Cardiac fibroblast (primary cell): ENCODE measurements around the gene C1QC.

Source experiments
- DNase-seq, 2 donors: peaks; one replicate each; pipeline versions ENCODE4 v3.0.0 to v3.0.0-alpha.2; 2010; ENCODE audit warnings: low read depth in 2 of 2
- H3K4me3 ChIP-seq, 2 donors: replicated peaks in 1 of 2; 1 replicate in 1 of 2; 2 replicates in 1 of 2; pipeline ENCODE4 v1.5.1; 2011; ENCODE audit warnings: low read depth in 2 of 2, low read length in 2 of 2, mild to moderate bottlenecking in 2 of 2, moderate library complexity in 1 of 2
- CTCF ChIP-seq: IDR thresholded peaks from one replicate; pipeline ENCODE4 v1.5.1; 2011; ENCODE audit warnings: low read depth, mild to moderate bottlenecking, low read length, inconsistent platforms

Gene C1QC

GRCh38 chr1:22615886-22616285 lies 27.5 kb upstream of the C1QC start:
- H3K4me3 ChIP-seq, result no peak overlapping the region
- no peak for DNase-seq
- TF ChIP-seq CTCF, result no peak

DNA sequence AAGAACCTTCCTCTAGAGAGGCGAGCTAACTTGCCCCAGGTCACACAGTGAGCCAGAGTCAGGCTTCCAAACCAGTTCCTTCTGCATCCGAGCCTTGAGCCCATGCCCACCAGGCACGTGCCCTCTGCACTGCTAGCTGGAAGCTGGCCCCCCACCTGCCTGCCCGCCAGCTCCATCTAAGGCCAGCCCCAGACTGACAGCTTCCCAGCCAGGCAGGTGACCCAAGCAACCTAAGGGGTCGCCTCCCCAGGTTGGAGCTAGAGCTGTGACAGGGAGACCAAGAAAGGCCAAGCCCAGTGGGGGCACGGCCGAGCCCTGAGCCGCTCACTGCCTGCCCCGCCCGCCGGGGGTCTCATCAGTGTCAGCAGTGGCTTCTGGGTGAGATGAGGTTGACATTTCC lies 26.9 kb upstream of the C1QC start:
- no peak for TF ChIP-seq CTCF

DNA sequence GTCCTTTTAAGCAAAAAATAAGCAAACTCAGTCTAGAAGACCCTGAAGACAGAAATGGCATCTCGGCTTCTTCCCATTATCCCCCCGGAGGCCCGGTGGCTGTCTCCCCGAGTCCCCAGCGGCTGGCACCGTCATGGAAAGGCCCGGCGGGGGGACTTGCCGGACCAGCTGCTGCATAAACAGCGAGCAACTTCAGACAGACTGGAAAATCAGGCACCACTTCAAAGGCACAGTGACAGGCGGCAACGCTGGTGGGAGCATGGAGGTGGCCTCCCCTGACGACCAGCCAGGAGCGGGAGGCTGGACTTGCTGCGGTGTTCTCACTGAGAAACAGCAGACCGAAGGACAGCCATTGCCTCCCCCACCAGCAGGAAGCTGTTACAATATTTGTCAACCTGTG lies 25.4 kb upstream of the C1QC start:
- DNase-seq, result no peak
- H3K4me3 ChIP-seq, result no peak overlapping the region
- TF ChIP-seq CTCF, result no peak

More for the DNA sequence above, 26.9 kb upstream of the C1QC start:
- no peak for DNase-seq
- H3K4me3 ChIP-seq, result no peak overlapping the region

DNA sequence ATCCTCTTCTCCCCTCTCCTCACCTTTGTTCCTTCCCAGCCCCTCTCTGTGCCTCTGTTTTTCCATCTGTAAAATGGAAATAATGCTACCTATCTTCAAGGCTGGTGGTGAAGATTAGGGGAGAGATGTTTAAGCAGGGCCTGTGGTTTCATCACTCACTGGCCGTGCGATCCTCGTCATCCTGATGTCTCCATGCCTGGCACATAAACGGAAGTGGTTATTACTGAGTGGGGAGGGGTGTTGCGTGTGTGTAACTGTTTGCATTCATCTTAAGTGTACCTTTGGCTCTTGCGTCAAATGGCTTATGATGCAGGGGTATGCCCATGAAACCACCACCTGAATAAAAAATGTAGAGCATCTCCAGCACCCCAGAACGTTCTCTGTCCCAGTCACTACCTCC lies 24.2 kb upstream of the C1QC start:
- no peak for TF ChIP-seq CTCF
- no peak for DNase-seq
- no peak overlapping the region for H3K4me3 ChIP-seq

GRCh38 chr1:22619798-22620197 lies 23.6 kb upstream of the C1QC start:
- no peak overlapping the region for H3K4me3 ChIP-seq
- no peak for TF ChIP-seq CTCF
- no peak for DNase-seq

DNA sequence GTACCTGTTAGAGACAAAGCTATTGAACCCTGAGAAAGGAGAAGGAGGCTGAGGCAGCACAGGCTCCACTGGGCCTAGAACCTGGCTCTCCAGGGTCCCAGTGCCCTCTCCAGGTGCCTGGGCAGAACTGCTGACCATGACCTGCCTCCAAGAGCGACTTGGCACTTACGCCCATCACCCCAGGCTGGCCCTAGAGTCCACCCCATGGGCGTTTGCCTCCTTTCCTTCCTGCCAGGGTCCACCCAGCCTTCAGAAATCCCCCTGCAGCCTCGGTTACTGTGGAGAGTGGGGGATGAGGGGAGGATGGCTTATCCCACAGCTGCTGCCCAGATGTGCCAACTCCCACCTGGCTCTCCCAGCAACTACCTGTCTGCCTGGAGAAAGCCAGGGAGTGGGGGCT lies 21.7 kb upstream of the C1QC start:
- DNase-seq, result no peak
- no peak overlapping the region for H3K4me3 ChIP-seq
- TF ChIP-seq CTCF, result no peak

GRCh38 chr1:22625262-22625925 lies 18.0 kb upstream of the C1QC start:
- H3K4me3 ChIP-seq, result no peak overlapping the region
- peak in 1 of 2 donors; percentile 18 for DNase-seq
- TF ChIP-seq CTCF, result no peak
